Measurements from ENCODE around the gene NDUFS2. TPM values are rescaled to one million over a fixed set of nuclear protein-coding genes. Genes with fewer than 3 reads are reported as not detected.

NDUFS2 gene
- total and polyA plus RNA-seq, 5 experiments from 2014 or later: 78.6 to 127 (median 106) TPM

GRCh38 chr1:161173711-161174110 lies 28.5 kb upstream of the NDUFS2 start:
- DNase-seq: no peak
- no peaks in the 10 kb centered on the region for H3K27me3 Mint-ChIP-seq
- no peaks in the 10 kb centered on the region for H3K9me3 Mint-ChIP-seq
- H3K4me3 Mint-ChIP-seq: peak overlapping the region in 1 of 10 donors; percentile 34
- H3K4me1 Mint-ChIP-seq: peaks cover 33 to 71% (median 54%) of the 10 kb centered on the region in 4 donors
- ATAC-seq: no peak
- H3K36me3 Mint-ChIP-seq: peaks cover 0 to 65% (median 11%) of the 10 kb centered on the region in 3 donors
- peak overlapping the region in 3 of 10 donors; percentile 3 to 62 (median 27) for H3K27ac Mint-ChIP-seq
- POLR2A ChIA-PET: interaction anchor here (1.5 to 1.6 kb wide), 2 partner anchors 12 to 18 kb away, joined by 4 to 5 read pairs; no protein-coding TSS in a partner anchor

GRCh38 chr1:161174911-161175310 lies 27.3 kb upstream of the NDUFS2 start:
- Mint-ChIP-seq H3K4me1 (peaks cover 31 to 78% (median 58%) of the 10 kb centered on the region in 4 donors), H3K36me3 (peaks cover 0 to 60% (median 10%) of the 10 kb centered on the region in 3 donors)

GRCh38 chr1:161175771-161176453 lies 26.3 kb upstream of the NDUFS2 start:
- no peak for DNase-seq
- Mint-ChIP-seq H3K27me3 (no peaks in the 10 kb centered on the region), H3K4me3 (peak overlapping the region; percentile 93 to 100 (median 99)), H3K27ac (peak overlapping the region; percentile 97 to 100 (median 98)), H3K9me3 (no peaks in the 10 kb centered on the region), H3K4me1 (peaks cover 36 to 86% (median 67%) of the 10 kb centered on the region in 4 donors), H3K36me3 (peaks cover 0 to 55% (median 10%) of the 10 kb centered on the region in 3 donors)
- POLR2A ChIA-PET: interaction anchor here (0.5 to 8.7 kb wide), 15 partner anchors 9 to 559 kb away, joined by 3 to 154 read pairs (median 4); partner anchors contain the start of genes DEDD, NDUFS2, PPOX and TOMM40L
- no peak for ATAC-seq

More at GRCh38 chr1:161174911-161175310, 27.3 kb upstream of the NDUFS2 start:
- no peaks in the 10 kb centered on the region for H3K27me3 Mint-ChIP-seq
- peak overlapping the region in 9 of 10 donors; percentile 21 to 99 (median 40) for H3K4me3 Mint-ChIP-seq
- ATAC-seq (no peak), DNase-seq (no peak)
- H3K9me3 Mint-ChIP-seq: no peaks in the 10 kb centered on the region
- POLR2A ChIA-PET: interaction anchor here (0.8 to 3.0 kb wide), 2 partner anchors 27 to 49 kb away, joined by 3 to 22 read pairs; partner anchors contain the start of genes APOA2 and NDUFS2
- peak overlapping the region in 7 of 10 donors; percentile 9 to 100 (median 73) for H3K27ac Mint-ChIP-seq

- H3K27me3 Mint-ChIP-seq: no peaks in the 10 kb centered on the region
- POLR2A ChIA-PET: interaction anchor here (0.6 to 8.7 kb wide), 20 partner anchors 10 to 572 kb away, joined by 3 to 154 read pairs (median 4); partner anchors contain the start of genes DEDD, NDUFS2, PPOX and TOMM40L
- H3K36me3 Mint-ChIP-seq: peaks cover 0 to 49% (median 10%) of the 10 kb centered on the region in 3 donors
- peak overlapping the region; percentile 97 to 100 (median 98) for H3K27ac Mint-ChIP-seq
- H3K9me3 Mint-ChIP-seq: no peaks in the 10 kb centered on the region
- no peak for ATAC-seq
- H3K4me1 Mint-ChIP-seq: peaks cover 36 to 86% (median 72%) of the 10 kb centered on the region in 4 donors
- DNase-seq: no peak
- H3K4me3 Mint-ChIP-seq: peak overlapping the region; percentile 93 to 100 (median 99)
Observed at GRCh38 chr1:161176468-161177111, 25.6 kb upstream of the NDUFS2 start.

GRCh38 chr1:161177112-161177935 lies 24.8 kb upstream of the NDUFS2 start, which contains the start of gene B4GALT3:
Gene B4GALT3, minus strand, starts transcription at chr1:161177507. Its CDS starts 1,447 bp downstream, at chr1:161176060.
- Mint-ChIP-seq H3K4me3 (peak within 1 kb of the TSS; percentile 93 to 100 (median 99)), H3K36me3 (peaks cover 0 to 41% (median 10%) of the 10 kb centered on the region in 3 donors)

GRCh38 chr1:161177936-161178244 lies 24.3 kb upstream of the NDUFS2 start:
- Mint-ChIP-seq H3K36me3 (peaks cover 0 to 36% (median 6%) of the 10 kb centered on the region in 3 donors), H3K9me3 (no peaks in the 10 kb centered on the region), H3K4me3 (peak overlapping the region; percentile 93 to 100 (median 99)), H3K27ac (peak overlapping the region; percentile 97 to 100 (median 98)), H3K27me3 (no peaks in the 10 kb centered on the region), H3K4me1 (peaks cover 39 to 89% (median 80%) of the 10 kb centered on the region in 4 donors)
- no peak for DNase-seq
- POLR2A ChIA-PET: interaction anchor here (0.6 to 8.7 kb wide), 12 partner anchors 8 to 223 kb away, joined by 4 to 154 read pairs (median 8); partner anchors contain the start of genes NDUFS2, PPOX, TOMM40L and UFC1
- no peak for ATAC-seq

More at GRCh38 chr1:161177112-161177935, 24.8 kb upstream of the NDUFS2 start, which contains the start of gene B4GALT3:
- peak; percentile 87 to 92 for ATAC-seq
- POLR2A ChIA-PET: interaction anchor here (0.5 to 8.7 kb wide), 24 partner anchors 9 to 573 kb away, joined by 3 to 154 read pairs (median 4); partner anchors contain the start of genes DEDD, NDUFS2, PPOX and TOMM40L
- DNase-seq: peak; percentile 85 to 98 (median 93)
- no peaks in the 10 kb centered on the region for H3K9me3 Mint-ChIP-seq
- peaks cover 40 to 89% (median 78%) of the 10 kb centered on the region in 4 donors for H3K4me1 Mint-ChIP-seq
- H3K27ac Mint-ChIP-seq: peak within 1 kb of the TSS; percentile 97 to 100 (median 98)
- no peaks in the 10 kb centered on the region for H3K27me3 Mint-ChIP-seq

- ATAC-seq: no peak
Observed at GRCh38 chr1:161179698-161180097, 22.5 kb upstream of the NDUFS2 start.

GRCh38 chr1:161180639-161181038 lies 21.5 kb upstream of the NDUFS2 start:
- H3K27ac Mint-ChIP-seq: peak overlapping the region in 9 of 10 donors; percentile 61 to 100 (median 88)
- peak in 1 of 10 donors; percentile 57 for DNase-seq
- peak overlapping the region in 9 of 10 donors; percentile 15 to 75 (median 42) for H3K4me3 Mint-ChIP-seq
- peaks cover 42 to 91% (median 84%) of the 10 kb centered on the region in 4 donors for H3K4me1 Mint-ChIP-seq
- H3K9me3 Mint-ChIP-seq: no peaks in the 10 kb centered on the region
- POLR2A ChIA-PET: interaction anchor here (0.7 to 8.7 kb wide), 11 partner anchors 9 to 45 kb away, joined by 3 to 154 read pairs (median 15); partner anchors contain the start of genes ADAMTS4, APOA2, NDUFS2 and PPOX
- no peaks in the 10 kb centered on the region for H3K27me3 Mint-ChIP-seq
- H3K36me3 Mint-ChIP-seq: peaks cover 0 to 9% (median 0%) of the 10 kb centered on the region in 3 donors
- no peak for ATAC-seq

More at GRCh38 chr1:161179698-161180097, 22.5 kb upstream of the NDUFS2 start:
- H3K4me3 Mint-ChIP-seq: peak overlapping the region in 4 of 10 donors; percentile 19 to 42 (median 28)
- H3K36me3 Mint-ChIP-seq: peaks cover 0 to 17% (median 4%) of the 10 kb centered on the region in 3 donors
- no peak for DNase-seq
- H3K27me3 Mint-ChIP-seq: no peaks in the 10 kb centered on the region
- H3K27ac Mint-ChIP-seq: peak overlapping the region in 8 of 10 donors; percentile 17 to 100 (median 87)
- H3K9me3 Mint-ChIP-seq: no peaks in the 10 kb centered on the region
- POLR2A ChIA-PET: interaction anchor here (0.6 to 8.7 kb wide), 10 partner anchors 8 to 835 kb away, joined by 3 to 154 read pairs (median 4); partner anchors contain the start of genes ADAMTS4, FCER1G, NDUFS2 and PPOX
- H3K4me1 Mint-ChIP-seq: peaks cover 43 to 92% (median 86%) of the 10 kb centered on the region in 4 donors

- Mint-ChIP-seq H3K27ac (peak overlapping the region; percentile 90 to 100 (median 94)), H3K9me3 (no peaks in the 10 kb centered on the region)
- ATAC-seq: peak; percentile 38 to 49
Observed at GRCh38 chr1:161182214-161182613, 20.0 kb upstream of the NDUFS2 start.

GRCh38 chr1:161185282-161185682 lies 16.9 kb upstream of the NDUFS2 start:
- POLR2A ChIA-PET: interaction anchor here (0.6 to 3.9 kb wide), 10 partner anchors 9 to 133 kb away, joined by 3 to 27 read pairs (median 5); partner anchors contain the start of genes ARHGAP30, B4GALT3, NDUFS2 and PPOX
- peak overlapping the region; percentile 89 to 100 (median 94) for H3K27ac Mint-ChIP-seq

More at GRCh38 chr1:161182214-161182613, 20.0 kb upstream of the NDUFS2 start:
- DNase-seq: peak in 5 of 10 donors; percentile 26 to 80 (median 62)
- peaks cover 43 to 91% (median 84%) of the 10 kb centered on the region in 4 donors for H3K4me1 Mint-ChIP-seq
- H3K36me3 Mint-ChIP-seq: peaks cover 0 to 3% (median 0%) of the 10 kb centered on the region in 3 donors
- POLR2A ChIA-PET: interaction anchor here (0.7 to 8.7 kb wide), 22 partner anchors 8 to 535 kb away, joined by 3 to 154 read pairs (median 6); partner anchors contain the start of genes ADAMTS4, APOA2, ARHGAP30 and NDUFS2
- no peaks in the 10 kb centered on the region for H3K27me3 Mint-ChIP-seq
- H3K4me3 Mint-ChIP-seq: peak overlapping the region; percentile 50 to 97 (median 77)

More at GRCh38 chr1:161185282-161185682, 16.9 kb upstream of the NDUFS2 start:
- ATAC-seq (peak; percentile 72 to 89), DNase-seq (peak; percentile 50 to 92 (median 83))
- no peaks in the 10 kb centered on the region for H3K27me3 Mint-ChIP-seq
- peak overlapping the region; percentile 74 to 91 (median 88) for H3K4me3 Mint-ChIP-seq
- no peaks in the 10 kb centered on the region for H3K36me3 Mint-ChIP-seq
- no peaks in the 10 kb centered on the region for H3K9me3 Mint-ChIP-seq
- peaks cover 44 to 88% (median 82%) of the 10 kb centered on the region in 4 donors for H3K4me1 Mint-ChIP-seq
